Activated gamma-delta T cell (primary cell): ENCODE data around the gene CTDSPL.
"Not testable (repeated sequence)": the region's sequence is repeated elsewhere in the genome, so short reads cannot be mapped to it uniquely, and the experiment has no call there.

Source experiments
- DNase-seq: peaks from one replicate; lab custom pipeline; 2025; lab: John Stamatoyannopoulos, UW
- total RNA-seq, 2 donors: gene quantifications; one replicate each; lab custom pipeline; 2026; lab: John Stamatoyannopoulos, UW

The CTDSPL gene, protein sequence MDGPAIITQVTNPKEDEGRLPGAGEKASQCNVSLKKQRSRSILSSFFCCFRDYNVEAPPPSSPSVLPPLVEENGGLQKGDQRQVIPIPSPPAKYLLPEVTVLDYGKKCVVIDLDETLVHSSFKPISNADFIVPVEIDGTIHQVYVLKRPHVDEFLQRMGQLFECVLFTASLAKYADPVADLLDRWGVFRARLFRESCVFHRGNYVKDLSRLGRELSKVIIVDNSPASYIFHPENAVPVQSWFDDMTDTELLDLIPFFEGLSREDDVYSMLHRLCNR
- total RNA-seq, result 1.7 to 4.4 reads per million in 2 donors

DNA sequence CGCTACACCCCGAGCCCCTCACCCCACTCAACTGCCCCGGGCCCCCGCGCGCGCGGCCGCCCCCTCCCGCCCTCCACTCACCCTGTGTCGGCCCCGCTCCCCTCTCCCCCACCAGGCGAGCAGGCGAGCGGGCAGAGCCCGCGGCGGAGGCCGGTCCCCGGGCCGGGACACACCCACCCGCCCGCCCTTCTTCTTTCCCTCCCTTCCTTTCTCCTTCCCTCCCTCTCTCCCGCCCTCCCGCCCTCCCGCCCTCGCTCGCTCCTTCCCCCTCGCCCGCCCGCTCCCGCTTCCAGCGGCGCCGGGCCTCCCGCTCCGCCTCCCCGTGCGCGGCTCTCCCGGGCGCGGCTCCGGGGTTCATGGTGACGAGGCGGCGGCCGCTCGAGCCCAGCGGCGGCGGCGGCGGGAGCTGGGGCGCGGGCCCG is at the start of gene CTDSPL:
Gene CTDSPL (plus strand): TSS at position 261 of the 422 bp plus-strand sequence. CDS start 320 bp downstream, outside the sequence.
- DNase-seq, result no peak

DNA sequence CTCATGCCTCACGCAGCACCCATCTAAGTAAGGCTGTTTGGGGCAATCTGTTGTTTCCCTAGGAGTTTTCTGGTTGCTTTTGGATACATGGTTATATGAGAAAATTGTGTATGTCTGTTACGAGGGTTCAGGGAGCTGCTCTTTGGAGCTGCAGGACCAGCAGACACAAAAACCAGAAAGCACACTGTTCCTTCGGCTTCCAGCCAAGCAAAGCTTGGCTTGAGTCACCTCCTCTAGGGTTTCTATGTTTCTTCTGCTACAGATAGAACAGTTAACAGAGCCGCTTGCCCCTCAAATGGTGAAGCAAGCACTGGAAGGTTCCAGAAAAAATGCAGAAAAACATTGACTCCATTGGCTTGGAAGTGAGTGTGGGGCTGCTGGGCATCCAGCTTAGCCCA is 49.2 kb upstream of the CTDSPL start:
- no peak for DNase-seq

DNA sequence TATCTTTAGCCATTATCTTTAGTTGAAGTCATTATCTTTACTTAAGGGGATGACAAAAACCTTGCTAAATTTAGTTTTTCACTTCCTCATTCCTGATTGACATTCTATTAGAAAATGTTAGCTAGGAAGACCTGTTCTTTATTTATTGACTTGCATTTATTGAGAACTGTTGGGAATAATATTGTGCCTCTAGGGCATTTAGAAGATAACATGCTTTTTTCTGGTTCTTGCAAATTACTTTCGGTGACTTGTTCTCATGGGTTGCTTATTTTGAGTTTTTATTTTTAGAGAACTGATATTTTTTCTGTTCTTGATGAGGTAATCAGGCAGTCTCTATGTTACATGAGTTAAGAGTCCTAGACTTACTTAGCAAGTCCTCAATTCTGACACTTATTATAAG is 48.3 kb upstream of the CTDSPL start:
- no peak for DNase-seq

DNA sequence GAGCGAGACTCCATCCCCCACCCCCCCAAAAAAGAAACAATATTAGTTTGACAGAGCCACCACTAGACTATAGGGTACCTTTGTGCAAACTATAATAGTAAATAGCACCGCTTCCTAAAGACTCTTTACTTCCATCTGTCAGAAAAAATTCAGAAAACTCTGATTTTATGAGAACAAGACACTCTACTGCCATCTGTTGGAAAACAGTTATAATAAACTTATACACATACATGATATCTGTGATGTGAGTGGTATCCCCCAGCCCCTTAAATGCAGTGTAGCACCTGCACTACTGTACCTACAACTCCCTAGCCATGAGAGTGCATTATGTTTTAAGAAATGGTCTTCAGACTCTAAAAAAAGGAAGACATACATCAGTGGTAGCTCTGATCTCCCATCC is 47.1 kb upstream of the CTDSPL start:
- no peak for DNase-seq

DNA sequence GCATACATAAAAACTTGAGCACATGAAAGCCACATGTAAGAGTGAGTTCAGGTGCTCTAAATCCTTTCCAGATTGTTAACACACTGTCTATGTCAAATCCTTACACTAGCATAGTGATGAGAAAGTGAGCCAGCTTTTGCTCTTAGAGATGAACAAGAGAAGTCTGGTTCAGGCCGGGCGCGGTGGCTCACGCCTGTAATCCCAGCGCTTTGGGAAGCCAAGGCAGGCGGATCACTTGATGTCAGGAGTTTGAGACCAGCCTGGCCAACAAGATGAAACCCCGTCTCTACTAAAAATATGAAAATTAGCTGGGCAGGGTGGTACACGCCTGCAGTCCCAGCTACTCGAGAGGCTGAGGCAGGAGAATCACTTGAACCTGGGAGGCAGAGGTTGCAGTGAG is 46.5 kb upstream of the CTDSPL start:
- DNase-seq, result not testable (repeated sequence)

DNA sequence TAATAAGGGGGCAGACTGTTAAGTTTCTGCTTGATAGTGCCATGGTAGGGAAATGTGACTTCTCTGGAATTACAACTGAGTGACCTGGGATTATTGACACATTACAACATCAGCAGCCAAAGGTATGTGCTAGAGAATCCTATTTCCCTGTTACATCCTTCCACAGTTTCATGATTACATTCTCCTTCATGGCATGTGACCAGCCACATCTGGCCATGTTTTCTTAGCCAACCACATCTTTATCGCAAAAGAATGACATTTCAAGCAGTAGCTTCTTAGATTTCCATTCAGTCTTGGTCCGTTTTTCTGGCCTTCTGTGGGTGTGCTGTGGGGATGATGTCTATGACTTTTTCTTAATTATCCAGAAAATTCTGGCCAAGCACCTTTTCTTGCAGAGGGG is 45.4 kb upstream of the CTDSPL start:
- no peak for DNase-seq

DNA sequence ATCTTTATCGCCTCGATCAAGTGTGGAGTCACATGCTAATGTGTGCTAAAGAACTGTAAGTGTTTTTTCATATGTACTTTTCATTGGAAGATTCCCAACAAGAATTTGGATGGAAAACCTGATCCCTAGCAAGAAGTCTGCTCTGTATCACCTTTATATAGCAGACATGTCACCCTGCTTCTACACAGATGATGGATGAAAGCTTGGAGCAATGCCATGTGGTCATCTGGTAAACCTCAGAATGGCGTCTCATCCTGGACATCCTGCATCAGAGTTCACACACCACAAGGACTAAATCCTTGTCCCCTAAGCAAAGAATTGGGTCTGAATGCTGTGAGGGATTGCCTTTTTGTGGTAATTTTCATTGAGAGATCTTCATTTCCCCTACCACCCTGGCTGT is 42.1 kb upstream of the CTDSPL start:
- DNase-seq, result no peak

DNA sequence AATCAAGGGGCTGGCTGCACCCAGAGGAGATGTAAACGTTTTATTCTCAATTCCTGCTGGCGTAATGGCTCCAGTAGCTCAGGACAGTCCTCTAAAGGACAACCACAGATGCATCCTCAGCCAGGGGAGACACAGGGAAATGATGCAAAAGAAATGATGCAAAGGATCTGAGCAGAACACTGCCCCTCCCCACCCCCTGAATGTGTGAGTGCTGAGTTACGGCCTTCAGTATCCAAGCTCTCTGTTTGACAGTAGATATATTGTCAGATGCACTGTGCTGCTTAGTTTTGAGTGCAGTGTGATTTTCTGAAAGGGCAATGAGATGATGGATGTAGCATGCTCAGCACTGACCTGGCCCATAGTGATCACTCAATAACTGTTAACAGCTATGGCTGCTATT is 41.4 kb upstream of the CTDSPL start:
- no peak for DNase-seq

DNA sequence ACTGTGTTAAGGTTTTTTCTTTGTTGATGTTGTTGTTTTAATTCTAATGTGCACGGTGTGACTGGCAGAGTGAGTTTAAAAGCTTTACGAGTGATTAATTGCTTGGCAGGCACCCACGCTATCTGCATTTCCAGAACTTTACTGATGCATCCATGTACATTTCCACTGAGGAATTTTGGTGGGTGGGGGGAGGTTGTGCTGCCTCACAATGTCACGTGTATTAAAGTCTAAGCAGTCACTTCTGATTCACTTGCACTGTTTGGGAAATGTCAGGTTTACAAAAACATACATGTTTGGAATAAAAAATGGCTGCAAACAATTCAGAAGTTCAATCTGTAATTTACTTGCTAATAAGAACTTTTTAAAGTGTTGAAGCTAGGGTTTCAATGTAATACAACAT is 38.5 kb upstream of the CTDSPL start:
- DNase-seq, result no peak

DNA sequence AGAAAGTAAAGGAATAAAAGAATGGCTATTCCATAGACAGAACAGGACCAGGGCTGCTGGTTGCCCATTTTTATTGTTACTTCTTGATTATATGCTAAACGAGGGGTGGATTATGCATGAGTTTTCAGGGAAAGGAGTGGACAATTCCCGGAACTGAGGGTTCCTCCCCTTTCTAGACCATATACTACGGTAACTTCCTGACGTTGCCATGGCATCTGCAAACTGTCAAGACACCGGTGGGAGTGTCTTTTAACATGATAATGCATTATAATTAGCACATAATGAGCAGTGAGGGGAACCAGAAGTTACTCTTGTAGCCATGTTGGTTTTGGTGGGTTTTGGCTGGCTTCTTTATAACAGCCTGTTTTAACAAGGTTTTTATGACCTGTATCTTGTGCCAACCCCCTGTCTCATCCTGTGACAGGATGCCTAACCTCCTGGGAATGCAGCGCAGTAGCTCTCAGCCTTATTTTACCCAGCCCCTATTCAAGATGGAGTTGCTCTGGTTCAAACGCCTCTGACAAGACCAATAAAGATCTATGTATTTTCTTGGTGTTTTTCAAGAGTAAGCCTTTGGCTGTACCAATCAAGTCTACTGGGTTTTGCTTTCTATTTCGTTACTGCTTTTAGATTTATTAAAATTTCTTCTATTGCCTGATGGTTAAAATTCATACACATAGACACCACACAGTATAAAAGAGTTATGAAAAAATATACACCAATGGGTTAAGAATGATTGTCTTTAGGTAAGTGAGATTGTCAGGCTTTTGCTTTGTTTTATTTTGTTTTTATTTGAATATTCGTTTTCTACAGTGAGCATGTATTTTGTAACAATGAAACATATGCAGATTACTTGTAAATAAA is 37.4 kb upstream of the CTDSPL start:
- DNase-seq, result no peak

DNA sequence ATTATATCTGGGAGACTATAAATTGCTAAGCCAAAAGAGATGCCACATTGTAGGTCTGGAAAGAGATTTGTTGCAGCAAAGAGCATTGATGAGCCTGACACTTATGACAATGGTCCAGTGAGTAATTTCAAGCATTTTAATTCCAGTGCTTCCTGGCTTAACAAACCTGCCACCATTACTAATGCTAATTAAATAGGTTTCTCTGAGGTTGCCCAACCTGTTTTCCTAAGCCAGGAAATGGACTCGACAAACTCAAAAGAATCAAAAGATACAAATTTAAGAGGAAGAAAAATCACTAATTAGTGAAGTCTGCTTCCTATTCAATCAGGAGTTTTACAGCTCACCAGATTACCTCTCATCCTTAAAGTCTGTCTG is 36.7 kb upstream of the CTDSPL start:
- DNase-seq, result no peak

DNA sequence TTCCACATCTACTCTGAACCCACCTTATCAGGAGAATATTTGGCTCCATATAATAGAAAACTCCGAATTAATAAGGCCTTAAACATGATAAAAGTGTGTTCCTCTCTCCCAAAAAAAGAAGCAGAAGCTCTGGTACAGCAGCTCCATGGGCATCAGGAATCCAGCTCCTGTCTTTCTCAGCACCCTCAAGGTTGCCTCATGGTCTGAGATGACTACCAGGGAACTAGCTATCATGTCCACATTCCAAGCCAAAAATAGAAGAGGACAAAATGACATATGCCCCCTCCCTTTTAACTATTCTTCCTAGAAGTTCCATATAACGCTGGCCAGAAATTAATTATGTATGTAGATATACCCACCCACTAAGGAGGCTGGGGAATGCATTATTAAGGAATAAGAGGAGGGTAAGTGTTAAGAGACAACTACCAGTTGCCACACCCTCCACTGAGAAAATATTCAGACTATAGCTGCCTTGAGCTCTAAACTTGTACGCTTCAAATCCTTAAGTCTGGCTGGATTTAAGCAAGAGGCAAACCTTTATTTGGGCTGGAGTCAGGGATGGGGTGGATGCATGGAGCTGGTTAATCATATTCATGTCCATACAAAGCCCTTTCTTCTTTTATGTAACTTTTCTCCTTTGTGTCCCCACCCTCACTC is 35.8 kb upstream of the CTDSPL start:
- no peak for DNase-seq

DNA sequence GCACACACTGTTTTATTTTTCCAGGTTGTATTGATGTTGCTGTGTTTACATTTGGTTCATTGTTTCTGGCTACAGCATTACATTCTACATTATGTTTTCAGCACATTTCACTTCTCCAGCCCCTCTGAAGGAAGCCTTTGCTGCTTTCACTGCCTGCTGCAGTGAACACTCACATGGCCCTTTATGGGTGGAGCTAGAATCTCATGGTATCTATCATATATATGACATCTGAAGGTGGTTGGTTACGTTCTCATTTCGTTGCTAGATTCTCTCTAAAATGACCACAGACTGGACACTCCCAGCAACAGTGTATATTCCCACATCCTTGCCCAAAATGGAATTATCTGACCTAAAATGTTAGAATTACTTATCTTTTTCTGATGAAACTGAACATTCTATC is 35.2 kb upstream of the CTDSPL start:
- no peak for DNase-seq

DNA sequence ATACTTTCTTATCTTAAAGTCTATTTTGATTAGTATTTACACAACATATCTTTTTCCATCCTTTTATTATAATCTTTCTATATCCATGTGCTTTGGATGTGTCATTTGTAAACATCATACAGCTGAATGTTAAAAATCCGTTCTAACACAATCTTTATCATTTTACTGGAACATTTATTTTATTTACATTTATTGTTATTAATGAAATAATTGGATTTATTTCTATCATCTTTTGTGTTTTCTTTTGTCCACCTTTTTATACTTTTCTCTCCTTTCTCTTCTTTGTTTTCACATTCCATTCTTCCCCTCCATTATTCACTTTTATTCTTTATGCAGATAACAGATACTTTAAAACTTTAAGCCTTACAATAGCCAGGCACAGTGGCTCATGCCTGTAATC is 34.7 kb upstream of the CTDSPL start:
- no peak for DNase-seq

DNA sequence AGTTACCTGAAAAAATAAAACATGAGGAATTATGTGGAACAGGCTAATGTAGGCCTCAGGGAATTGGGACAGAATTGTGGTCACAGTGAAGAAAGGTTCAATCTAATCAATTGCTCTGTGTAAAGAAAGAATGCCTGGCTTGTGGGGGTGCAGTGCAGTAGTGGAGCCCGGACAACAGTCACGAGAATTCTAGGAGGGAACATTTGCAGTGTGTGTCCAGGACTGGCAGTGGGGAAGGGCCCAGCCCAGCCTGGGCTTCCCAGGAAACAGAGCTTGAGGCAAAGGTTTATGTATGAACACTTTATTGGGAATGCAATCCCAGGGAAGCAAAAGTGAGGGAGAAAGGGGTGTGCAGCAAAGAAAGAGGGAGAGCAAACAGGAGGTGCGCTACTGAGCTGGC is 29.2 kb upstream of the CTDSPL start:
- no peak for DNase-seq

DNA sequence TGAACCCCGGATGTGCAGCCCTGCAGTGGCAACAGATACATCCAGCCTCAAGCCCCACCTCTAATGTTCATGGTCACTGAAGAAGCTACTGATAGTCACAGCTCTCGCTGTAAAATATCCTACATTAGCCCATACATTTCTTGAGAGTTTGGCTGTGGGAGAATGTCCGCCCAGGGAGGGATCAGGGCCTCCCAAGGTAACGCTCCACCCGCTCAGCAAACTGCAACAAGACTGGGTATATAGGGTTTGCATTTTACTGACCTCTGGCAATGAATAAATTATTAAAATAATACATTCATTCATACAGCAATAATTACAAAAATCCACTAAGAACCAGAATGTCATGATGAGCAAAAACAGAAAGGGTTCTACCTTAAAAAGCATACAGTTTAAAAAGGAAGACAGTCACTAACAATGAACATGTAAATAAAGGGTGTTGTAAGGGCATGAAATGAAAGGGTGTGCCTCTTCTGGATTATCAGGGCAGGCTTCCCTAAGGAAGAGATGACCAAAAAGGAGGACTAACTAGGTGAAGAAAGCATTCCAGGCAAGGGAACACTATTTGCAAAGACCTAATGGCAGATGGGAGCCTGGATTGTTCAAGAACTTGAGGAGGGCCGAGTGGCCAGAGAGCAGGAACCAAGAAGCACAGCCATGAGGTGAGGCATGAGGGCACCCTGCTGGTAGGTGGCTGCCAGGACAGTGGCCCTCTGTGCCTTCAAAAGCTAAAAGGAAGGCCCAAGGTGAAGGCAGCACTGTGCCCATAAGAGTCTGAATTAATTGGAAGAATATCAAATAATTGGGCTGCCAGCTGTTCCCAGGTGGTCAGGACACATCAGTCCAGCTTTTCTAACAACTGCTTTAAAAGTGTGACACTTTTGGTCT is 28.1 kb upstream of the CTDSPL start:
- no peak for DNase-seq

DNA sequence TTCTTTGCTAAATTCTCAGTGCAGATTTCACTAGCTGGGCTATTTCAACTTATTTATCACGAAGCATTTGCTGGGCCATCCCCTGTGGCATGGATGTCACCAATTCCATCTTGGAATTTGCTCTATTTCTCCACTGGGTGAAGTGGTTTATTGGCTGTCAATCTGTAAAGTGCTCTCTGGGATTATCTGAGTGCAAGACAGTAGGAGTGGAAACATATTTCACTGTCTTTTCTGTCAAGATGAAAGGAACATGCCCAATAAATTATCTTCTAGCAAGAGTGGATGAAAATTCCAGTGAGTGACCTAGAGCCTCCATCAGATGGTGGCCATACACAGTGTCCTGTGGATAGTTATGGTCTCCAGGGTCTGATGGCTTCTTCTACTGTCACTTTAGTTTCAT is 25.1 kb upstream of the CTDSPL start:
- no peak for DNase-seq

DNA sequence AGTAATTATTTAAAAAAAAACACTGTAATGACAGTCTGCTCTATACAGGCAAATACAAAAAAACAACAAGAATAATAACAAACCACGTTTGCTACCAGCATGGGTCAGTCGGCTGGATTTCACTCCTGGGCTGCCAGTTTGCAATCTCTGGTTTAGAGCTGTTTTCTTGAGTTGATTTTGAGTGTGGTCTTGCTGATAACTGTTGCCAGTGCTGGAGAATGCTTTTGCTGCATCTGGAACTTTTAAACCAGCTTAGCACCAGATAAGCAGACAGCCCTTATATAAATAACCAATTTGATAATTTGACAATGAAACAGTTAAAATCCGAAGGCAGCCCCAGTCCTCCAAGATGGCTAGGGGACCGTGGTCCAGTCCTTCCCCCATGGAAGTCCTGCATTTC is 14.0 kb upstream of the CTDSPL start:
- no peak for DNase-seq

DNA sequence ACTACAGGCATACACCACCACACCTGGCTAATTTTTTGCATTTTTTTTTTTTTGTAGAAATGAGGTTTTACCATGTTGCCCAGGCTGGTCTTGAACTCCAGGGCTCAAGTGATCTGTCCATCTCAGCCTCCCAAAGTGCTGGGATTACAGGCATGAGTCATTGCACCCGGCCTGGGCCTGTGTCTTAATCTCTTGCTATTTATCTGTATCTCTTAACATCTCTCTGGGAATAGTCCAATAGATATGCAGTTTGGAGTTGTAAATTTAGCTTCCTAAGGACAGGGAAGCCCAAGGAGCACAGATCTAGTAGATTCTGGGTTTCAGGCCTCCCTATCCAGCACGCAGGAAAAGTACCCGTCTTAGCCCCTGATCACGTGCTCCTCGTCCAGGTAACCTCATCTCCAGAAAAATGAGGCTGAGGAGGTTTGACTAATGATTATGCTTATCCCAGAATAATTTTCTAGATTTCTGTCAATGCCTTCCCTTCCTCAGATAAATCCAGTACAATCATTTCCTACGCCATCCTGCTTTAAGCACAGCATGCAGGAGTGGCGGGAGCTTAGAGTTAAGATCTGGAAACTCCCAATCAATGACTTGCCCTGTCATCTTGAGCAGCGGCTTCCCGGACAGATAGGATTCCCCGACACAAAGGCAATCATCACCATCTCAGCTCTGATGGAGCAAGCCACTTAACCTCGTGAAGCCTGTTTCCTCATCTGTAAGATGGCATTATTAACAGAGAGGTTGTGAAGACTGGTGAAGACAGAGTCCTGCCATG is 12.3 kb upstream of the CTDSPL start:
- no peak for DNase-seq

DNA sequence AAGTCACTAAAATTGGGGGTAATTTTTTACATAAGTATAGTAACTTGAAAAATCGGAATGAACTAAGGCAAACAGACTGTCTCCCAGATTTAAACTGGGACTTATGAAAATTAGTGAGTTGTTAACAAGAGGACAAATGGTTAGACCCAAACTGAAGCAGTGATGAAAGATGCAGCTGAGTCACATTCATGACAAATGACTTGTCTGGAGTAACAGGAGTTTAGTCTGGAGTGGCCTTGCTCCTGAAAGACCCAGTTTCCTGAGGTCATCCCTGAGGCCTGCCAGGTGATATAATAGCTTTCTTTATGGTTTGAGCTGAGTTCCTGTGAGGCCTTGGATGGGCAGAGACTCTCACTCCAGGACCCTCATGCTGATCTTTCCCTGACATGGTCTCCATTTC is 9.6 kb upstream of the CTDSPL start:
- DNase-seq, result no peak

DNA sequence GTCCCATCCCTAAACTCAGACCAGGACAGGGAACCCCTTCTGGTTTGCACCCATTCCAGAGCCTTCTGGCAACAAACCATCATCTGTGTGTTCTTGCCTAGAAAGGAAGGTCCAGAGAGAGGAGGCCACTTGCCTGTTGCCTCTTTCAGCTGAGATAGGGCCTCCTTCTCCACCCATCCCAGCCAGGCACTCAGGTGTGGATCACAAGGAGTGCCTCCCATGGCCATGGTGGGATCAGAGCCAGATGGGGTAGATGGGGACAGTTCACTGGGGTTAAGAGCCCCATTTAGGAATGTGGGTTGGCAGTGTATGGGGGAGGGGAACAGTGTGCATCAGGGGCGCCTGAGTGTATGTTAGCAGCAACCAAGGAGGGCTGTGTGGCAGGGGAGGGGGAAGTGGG is 8.9 kb upstream of the CTDSPL start:
- no peak for DNase-seq
